ENCODE results near the gene ADAMTSL2. TPM values are rescaled to one million over a fixed set of nuclear protein-coding genes. Genes with fewer than 3 reads are reported as not detected.
A peak's percentile ranks its signal among the peaks of the same experiment; 100 is the strongest.

The ADAMTSL2 gene
- total and polyA plus RNA-seq, 2 experiments from 2014 or later = 1.5 to 2.2 TPM

- H2AFZ ChIP-seq = no peak overlapping the region
- H3K4me2 ChIP-seq = no peak overlapping the region
- no peak for TF ChIP-seq EZH2phosphoT487 (IDR thresholded peaks at IDR 0.05; ENCODE audit: low read depth, severe bottlenecking, unreplicated experiment)
- TF ChIP-seq EZH2 (IDR thresholded peaks at IDR 0.05; ENCODE audit: borderline replicate concordance) = no peak
- H3K27ac ChIP-seq = no peak overlapping the region
- H3K36me3 ChIP-seq (replicated peaks; ENCODE audit: insufficient read depth, low read depth) = no peaks in the 10 kb centered on the region
- no peaks in the 10 kb centered on the region for H3K27me3 ChIP-seq
- H3K4me3 ChIP-seq = no peak overlapping the region
- no peaks in the 10 kb centered on the region for H4K20me1 ChIP-seq (ENCODE audit: insufficient read depth, poor library complexity, severe bottlenecking)
- H3K79me2 ChIP-seq = no peaks in the 10 kb centered on the region
- WGBS (ENCODE audit: low lambda C conversion rate, missing lambda C conversion rate) = 95% methylated on average over 5 of the region's 5 CpGs
- no peaks in the 10 kb centered on the region for H3K9me2 ChIP-seq (replicated peaks; ENCODE audit: insufficient read depth)
- H3K9me3 ChIP-seq (ENCODE audit: low read depth) = no peaks in the 10 kb centered on the region
- peaks cover 19% of the 10 kb centered on the region for H3K4me1 ChIP-seq (ENCODE audit: insufficient read depth)
- no peak for DNase-seq (ENCODE audit: low spot score)
Observed at GRCh38 chr9:133556354-133556753, 21.9 kb downstream of the ADAMTSL2 start.

- no peaks in the 10 kb centered on the region for H3K9me2 ChIP-seq (replicated peaks; ENCODE audit: insufficient read depth)
- H3K9me3 ChIP-seq (ENCODE audit: low read depth) = no peaks in the 10 kb centered on the region
- no peaks in the 10 kb centered on the region for H3K27me3 ChIP-seq
- no peaks in the 10 kb centered on the region for H4K20me1 ChIP-seq (ENCODE audit: insufficient read depth, poor library complexity, severe bottlenecking)
- no peaks in the 10 kb centered on the region for H3K79me2 ChIP-seq
- H3K4me1 ChIP-seq (ENCODE audit: insufficient read depth) = peaks cover 19% of the 10 kb centered on the region
- TF ChIP-seq, protein P1, sequence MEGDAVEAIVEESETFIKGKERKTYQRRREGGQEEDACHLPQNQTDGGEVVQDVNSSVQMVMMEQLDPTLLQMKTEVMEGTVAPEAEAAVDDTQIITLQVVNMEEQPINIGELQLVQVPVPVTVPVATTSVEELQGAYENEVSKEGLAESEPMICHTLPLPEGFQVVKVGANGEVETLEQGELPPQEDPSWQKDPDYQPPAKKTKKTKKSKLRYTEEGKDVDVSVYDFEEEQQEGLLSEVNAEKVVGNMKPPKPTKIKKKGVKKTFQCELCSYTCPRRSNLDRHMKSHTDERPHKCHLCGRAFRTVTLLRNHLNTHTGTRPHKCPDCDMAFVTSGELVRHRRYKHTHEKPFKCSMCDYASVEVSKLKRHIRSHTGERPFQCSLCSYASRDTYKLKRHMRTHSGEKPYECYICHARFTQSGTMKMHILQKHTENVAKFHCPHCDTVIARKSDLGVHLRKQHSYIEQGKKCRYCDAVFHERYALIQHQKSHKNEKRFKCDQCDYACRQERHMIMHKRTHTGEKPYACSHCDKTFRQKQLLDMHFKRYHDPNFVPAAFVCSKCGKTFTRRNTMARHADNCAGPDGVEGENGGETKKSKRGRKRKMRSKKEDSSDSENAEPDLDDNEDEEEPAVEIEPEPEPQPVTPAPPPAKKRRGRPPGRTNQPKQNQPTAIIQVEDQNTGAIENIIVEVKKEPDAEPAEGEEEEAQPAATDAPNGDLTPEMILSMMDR (IDR thresholded peaks at IDR 0.05; ENCODE audit: poor library complexity) = no peak
- TF ChIP-seq EZH2phosphoT487 (IDR thresholded peaks at IDR 0.05; ENCODE audit: low read depth, severe bottlenecking, unreplicated experiment) (no peak), EZH2 (IDR thresholded peaks at IDR 0.05; ENCODE audit: borderline replicate concordance) (no peak)
- H3K4me3 ChIP-seq = no peak overlapping the region
- no peak overlapping the region for H2AFZ ChIP-seq
- WGBS (ENCODE audit: low lambda C conversion rate, missing lambda C conversion rate) = 83% methylated on average over 9 of the region's 9 CpGs
- no peak for DNase-seq (ENCODE audit: low spot score)
- no peak overlapping the region for H3K4me2 ChIP-seq
- H3K27ac ChIP-seq = peak overlapping the region; percentile 47
- H3K36me3 ChIP-seq (replicated peaks; ENCODE audit: insufficient read depth, low read depth) = no peaks in the 10 kb centered on the region
Observed at GRCh38 chr9:133557581-133557980, 23.1 kb downstream of the ADAMTSL2 start.

GRCh38 chr9:133558191-133559126, 24.0 kb downstream of the ADAMTSL2 start:
- DNase-seq (ENCODE audit: low spot score) = peak; percentile 67
- 21% methylated on average over 31 of the region's 31 CpGs for WGBS (ENCODE audit: low lambda C conversion rate, missing lambda C conversion rate)
- Histone ChIP-seq H3K27me3 (no peaks in the 10 kb centered on the region), H3K9me3 (ENCODE audit: low read depth) (no peaks in the 10 kb centered on the region), H3K4me3 (no peak overlapping the region), H3K4me1 (ENCODE audit: insufficient read depth) (peaks cover 19% of the 10 kb centered on the region), H2AFZ (no peak overlapping the region), H4K20me1 (ENCODE audit: insufficient read depth, poor library complexity, severe bottlenecking) (no peaks in the 10 kb centered on the region), H3K79me2 (no peaks in the 10 kb centered on the region), H3K36me3 (replicated peaks; ENCODE audit: insufficient read depth, low read depth) (no peaks in the 10 kb centered on the region), H3K4me2 (peak overlapping the region; percentile 21), H3K9me2 (replicated peaks; ENCODE audit: insufficient read depth) (no peaks in the 10 kb centered on the region), H3K27ac (peak overlapping the region; percentile 49)
- TF ChIP-seq, protein P1 (IDR thresholded peaks at IDR 0.05; ENCODE audit: poor library complexity) = no peak
- no peak for TF ChIP-seq EZH2phosphoT487 (IDR thresholded peaks at IDR 0.05; ENCODE audit: low read depth, severe bottlenecking, unreplicated experiment)
- TF ChIP-seq EZH2 (IDR thresholded peaks at IDR 0.05; ENCODE audit: borderline replicate concordance) = no peak

DNA sequence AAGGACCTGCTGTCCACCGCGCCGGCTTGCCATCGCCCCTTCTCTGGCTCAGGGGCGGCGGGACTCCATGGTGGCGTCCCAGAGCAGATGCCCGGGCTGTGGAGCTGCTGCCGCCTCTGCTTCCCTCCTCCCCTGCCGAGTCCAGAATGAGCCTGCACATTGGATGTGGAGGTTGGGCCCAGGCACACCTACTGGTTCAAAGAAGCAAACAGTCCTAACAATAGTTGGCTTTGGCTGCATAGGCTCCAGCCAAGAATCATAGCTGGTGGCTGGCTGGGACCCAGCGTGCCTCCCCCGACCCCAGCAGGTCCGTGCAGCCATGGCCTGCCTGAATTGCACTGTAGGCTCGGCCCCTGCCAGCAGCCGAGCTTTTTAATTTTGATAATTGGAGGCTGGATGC, 25.8 kb downstream of the ADAMTSL2 start:
- H3K4me3 ChIP-seq = no peak overlapping the region
- H3K36me3 ChIP-seq (replicated peaks; ENCODE audit: insufficient read depth, low read depth) = no peaks in the 10 kb centered on the region
- no peaks in the 10 kb centered on the region for H3K9me2 ChIP-seq (replicated peaks; ENCODE audit: insufficient read depth)
- no peak overlapping the region for H3K27ac ChIP-seq
- TF ChIP-seq EZH2 (IDR thresholded peaks at IDR 0.05; ENCODE audit: borderline replicate concordance) (no peak), EZH2phosphoT487 (IDR thresholded peaks at IDR 0.05; ENCODE audit: low read depth, severe bottlenecking, unreplicated experiment) (no peak)
- TF ChIP-seq, protein P1 (IDR thresholded peaks at IDR 0.05; ENCODE audit: poor library complexity) = no peak
- peaks cover 27% of the 10 kb centered on the region for H3K4me1 ChIP-seq (ENCODE audit: insufficient read depth)
- no peak overlapping the region for H2AFZ ChIP-seq
- no peaks in the 10 kb centered on the region for H3K27me3 ChIP-seq
- H3K9me3 ChIP-seq (ENCODE audit: low read depth) = no peaks in the 10 kb centered on the region
- WGBS (ENCODE audit: low lambda C conversion rate, missing lambda C conversion rate) = 90% methylated on average over 15 of the region's 15 CpGs
- no peaks in the 10 kb centered on the region for H3K79me2 ChIP-seq
- no peak for DNase-seq (ENCODE audit: low spot score)
- no peaks in the 10 kb centered on the region for H4K20me1 ChIP-seq (ENCODE audit: insufficient read depth, poor library complexity, severe bottlenecking)
- no peak overlapping the region for H3K4me2 ChIP-seq

Measured in hepatocyte (in vitro differentiated cells).